Choroid plexus epithelial cell (primary cell): ENCODE data around the gene TMEM233.
A peak's percentile ranks its signal among the peaks of the same experiment; 100 is the strongest.

Experiments used
- DNase-seq: peaks from one replicate; pipeline ENCODE4 v3.0.0-alpha.2; 2010; ENCODE audit warnings: low read depth
- H3K4me3 ChIP-seq: 2 replicates; pipeline ENCODE4 v1.5.1; 2011; ENCODE audit warnings: low read depth, mild to moderate bottlenecking, control low read depth, low read length, moderate library complexity
- CTCF ChIP-seq: conservative IDR thresholded peaks from 2 replicates; pipeline ENCODE4 v1.5.1; 2011; ENCODE audit warnings: low read depth, mild to moderate bottlenecking, control low read depth, inconsistent platforms, low read length, moderate library complexity

TMEM233 gene

GRCh38 chr12:119593578-119594398 lies at the start of gene TMEM233:
TSS of gene TMEM233 (plus strand) at chr12:119593774. CDS start at chr12:119593849, 75 bp downstream.
- peak within 1 kb of the TSS; percentile 25 for H3K4me3 ChIP-seq
- TF ChIP-seq CTCF, result no peak
- no peak for DNase-seq

GRCh38 chr12:119544765-119545625 lies 48.6 kb upstream of the TMEM233 start:
- no peak overlapping the region for H3K4me3 ChIP-seq
- peak; percentile 89 for DNase-seq
- TF ChIP-seq CTCF, result peak; percentile 91

- no peak overlapping the region for H3K4me3 ChIP-seq
- DNase-seq, result no peak
- no peak for TF ChIP-seq CTCF
These were observed 47.2 kb upstream of the TMEM233 start for GRCh38 chr12:119546340-119546739.

- H3K4me3 ChIP-seq, result no peak overlapping the region
- no peak for DNase-seq
- no peak for TF ChIP-seq CTCF
These were observed 46.6 kb upstream of the TMEM233 start for GRCh38 chr12:119547001-119547400.

GRCh38 chr12:119556854-119557253 lies 36.7 kb upstream of the TMEM233 start:
- no peak for DNase-seq
- no peak for TF ChIP-seq CTCF
- no peak overlapping the region for H3K4me3 ChIP-seq

GRCh38 chr12:119565404-119565803 lies 28.2 kb upstream of the TMEM233 start:
- no peak for TF ChIP-seq CTCF
- no peak for DNase-seq
- no peak overlapping the region for H3K4me3 ChIP-seq
